HAP-1 (cell line): ENCODE data around the gene APOL4.

Experiments used
- DNase-seq, 2 experiments: peaks; one replicate each; pipeline ENCODE4 v3.0.0-alpha.2; 2016 to 2020; ENCODE audit warnings: low spot score in 2 of 2
- H3K27me3 ChIP-seq: fragments of 250-450 bp; sonication (Bioruptor Pico); 2 replicates; pipeline ENCODE4 v1.5.1; 2020; ENCODE audit warnings: low read depth, mild to moderate bottlenecking, moderate library complexity
- H3K36me3 ChIP-seq: fragments of 250-450 bp; sonication (Bioruptor Pico); replicated peaks from 2 replicates; pipeline ENCODE4 v1.5.1; 2020; ENCODE audit warnings: mild to moderate bottlenecking
- H3K4me1 ChIP-seq: fragments of 250-450 bp; sonication (Bioruptor Pico); 2 replicates; pipeline ENCODE4 v1.5.1; 2020; ENCODE audit warnings: mild to moderate bottlenecking
- H3K4me3 ChIP-seq: fragments of 250-450 bp; sonication (Bioruptor Pico); 2 replicates; pipeline ENCODE4 v1.5.1; 2020; ENCODE audit warnings: mild to moderate bottlenecking, moderate library complexity
- H3K9me3 ChIP-seq: fragments of 250-450 bp; sonication (Bioruptor Pico); 2 replicates; pipeline ENCODE4 v1.5.1; 2020; ENCODE audit warnings: mild to moderate bottlenecking, moderate library complexity
- in situ Hi-C: fragments of 300-500 bp; cut with MboI; formaldehyde crosslinking; loops from 3 replicates; pipeline ENCODE4 v1.14.3; 2020; ENCODE audit warnings: low sequenced_read_pairs, inconsistent platforms, mixed read lengths

Gene APOL4

GRCh38 chr22:36144886-36145541 is 56.6 kb downstream of the APOL4 start:
- H3K27me3 ChIP-seq: no peaks in the 10 kb centered on the region
- H3K36me3 ChIP-seq: no peaks in the 10 kb centered on the region
- H3K4me3 ChIP-seq: no peak overlapping the region
- in situ Hi-C loops: no loop called here
- DNase-seq: peak; percentile 31 to 59
- H3K9me3 ChIP-seq: no peaks in the 10 kb centered on the region
- H3K4me1 ChIP-seq: no peaks in the 10 kb centered on the region

GRCh38 chr22:36143956-36144355 is 57.7 kb downstream of the APOL4 start:
- in situ Hi-C loops: no loop called here
- no peak for DNase-seq
- Histone ChIP-seq H3K4me1 (no peaks in the 10 kb centered on the region), H3K9me3 (no peaks in the 10 kb centered on the region), H3K4me3 (no peak overlapping the region), H3K27me3 (no peaks in the 10 kb centered on the region), H3K36me3 (no peaks in the 10 kb centered on the region)

- no peaks in the 10 kb centered on the region for H3K4me1 ChIP-seq
- H3K9me3 ChIP-seq: no peaks in the 10 kb centered on the region
- in situ Hi-C loops: no loop called here
- no peak overlapping the region for H3K4me3 ChIP-seq
- no peaks in the 10 kb centered on the region for H3K27me3 ChIP-seq
- no peak for DNase-seq
- no peaks in the 10 kb centered on the region for H3K36me3 ChIP-seq
Measured at GRCh38 chr22:36143066-36143815, 58.4 kb downstream of the APOL4 start.

- no peak for DNase-seq
- H3K9me3 ChIP-seq: no peaks in the 10 kb centered on the region
- no peaks in the 10 kb centered on the region for H3K36me3 ChIP-seq
- in situ Hi-C loops: no loop called here
- H3K27me3 ChIP-seq: no peaks in the 10 kb centered on the region
- H3K4me3 ChIP-seq: no peak overlapping the region
- H3K4me1 ChIP-seq: no peaks in the 10 kb centered on the region
Measured at GRCh38 chr22:36141481-36141880, 60.1 kb downstream of the APOL4 start.
